Activated T-cell treated with anti-CD3 and anti-CD28 coated beads, Interleukin-2, amount 50 U/mL, for 72 hours (primary cell): ENCODE data around the gene RBM33. TPM values are rescaled to one million over a fixed set of nuclear protein-coding genes. Genes with fewer than 3 reads are reported as not detected.
A peak's percentile ranks its signal among the peaks of the same experiment; 100 is the strongest.

Experiments used
- ATAC-seq, 2 donors: fragments of 150-1000 bp; cut with Tn5 transposase; replicated peaks in 1 of 2; 2 replicates each; pipeline ENCODE4 v1.10.0; 2021; ENCODE audit warnings: moderate library complexity in 2 of 2, mild to moderate bottlenecking in 1 of 2
- DNase-seq, 2 donors: peaks; one replicate each; pipeline ENCODE4 v3.0.0; 2021 to 2022; ENCODE audit warnings: mixed read lengths in 1 of 2
- H3K27ac Mint-ChIP-seq: one replicate; pipeline ENCODE4 v1.8.0; 2022; ENCODE audit warnings: mild to moderate bottlenecking, moderate library complexity, mixed read lengths
- H3K27me3 Mint-ChIP-seq: one replicate; pipeline ENCODE4 v1.8.0; 2022; ENCODE audit warnings: low read depth, mixed read lengths
- H3K36me3 Mint-ChIP-seq, 2 donors: one replicate each; pipeline ENCODE4 v1.8.0; 2022; ENCODE audit warnings: mixed read lengths in 2 of 2, mild to moderate bottlenecking in 1 of 2; ENCODE audit not compliant: insufficient read depth in 2 of 2
- H3K4me1 Mint-ChIP-seq: one replicate; pipeline ENCODE4 v1.8.0; 2022; ENCODE audit warnings: low read depth, mixed read lengths
- H3K4me3 Mint-ChIP-seq, 2 donors: one replicate each; pipeline ENCODE4 v1.8.0; 2022; ENCODE audit warnings: mild to moderate bottlenecking in 2 of 2, mixed read lengths in 2 of 2, moderate library complexity in 2 of 2
- H3K9me3 Mint-ChIP-seq, 2 donors: one replicate each; pipeline ENCODE4 v1.8.0; 2022; ENCODE audit warnings: mixed read lengths in 2 of 2
- total RNA-seq, 2 donors: library from RNA; stranded (reverse); gene quantifications; one replicate each; pipeline ENCODE4 v1.2.3, GENCODE V29; 2022

RBM33 gene
- total RNA-seq, 2 donors from 2014 or later = 93.1 to 104 TPM

DNA sequence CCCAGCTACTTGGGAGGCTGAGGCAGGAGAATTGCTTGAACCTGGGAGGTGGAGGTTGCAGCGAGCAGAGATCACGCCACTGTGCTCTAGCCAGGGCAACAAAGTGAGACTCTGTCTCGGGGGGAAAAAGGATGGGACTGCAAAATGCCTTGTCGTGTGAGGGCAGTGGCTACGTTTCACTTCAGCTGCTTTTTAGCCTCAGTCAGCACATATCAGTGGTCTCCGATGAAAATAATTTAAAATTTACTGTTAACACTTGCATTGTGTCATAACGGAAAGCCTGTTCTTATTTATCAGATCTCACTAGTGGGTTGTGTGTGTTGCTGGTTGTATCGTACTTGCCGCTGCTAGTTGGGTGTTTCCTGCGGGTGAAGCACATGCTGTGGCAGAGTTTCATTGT lies 61.9 kb downstream of the RBM33 start:
- DNase-seq (no peak), ATAC-seq (no peak)
- peaks cover 6 to 31% of the 10 kb centered on the region in 2 donors for H3K36me3 Mint-ChIP-seq
- H3K4me1 Mint-ChIP-seq = peaks cover 15% of the 10 kb centered on the region
- no peak overlapping the region for H3K4me3 Mint-ChIP-seq
- no peak overlapping the region for H3K27ac Mint-ChIP-seq
- no peaks in the 10 kb centered on the region for H3K27me3 Mint-ChIP-seq
- H3K9me3 Mint-ChIP-seq = no peaks in the 10 kb centered on the region

GRCh38 chr7:155709453-155709852 lies 65.0 kb downstream of the RBM33 start:
- ATAC-seq (no peak), DNase-seq (no peak)
- Mint-ChIP-seq H3K4me1 (peaks cover 25% of the 10 kb centered on the region), H3K27me3 (no peaks in the 10 kb centered on the region), H3K27ac (no peak overlapping the region), H3K4me3 (no peak overlapping the region), H3K36me3 (peaks cover 12 to 32% of the 10 kb centered on the region in 2 donors), H3K9me3 (no peaks in the 10 kb centered on the region)

DNA sequence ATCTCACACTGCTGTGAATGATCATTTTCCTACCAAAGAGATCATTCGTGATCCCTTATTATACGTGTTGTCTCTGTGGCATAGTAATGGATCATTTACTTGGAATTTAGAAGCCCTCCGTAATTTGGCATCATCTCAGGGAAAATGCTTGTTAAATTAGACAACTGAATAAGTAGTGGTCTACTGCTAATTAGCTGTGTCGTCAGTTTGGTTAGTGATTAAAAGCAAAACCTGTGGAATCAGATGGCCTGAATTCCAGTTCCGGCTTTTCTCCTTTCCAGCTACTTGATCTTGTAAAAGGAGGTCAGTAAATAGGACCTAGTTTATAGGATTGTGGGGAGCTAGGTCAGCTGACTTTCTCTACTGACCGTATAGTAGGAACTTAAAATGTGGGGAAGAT lies 65.6 kb downstream of the RBM33 start:
- no peaks in the 10 kb centered on the region for H3K9me3 Mint-ChIP-seq
- H3K27ac Mint-ChIP-seq = no peak overlapping the region
- no peak overlapping the region for H3K4me3 Mint-ChIP-seq
- H3K27me3 Mint-ChIP-seq = no peaks in the 10 kb centered on the region
- no peak for DNase-seq
- peaks cover 26% of the 10 kb centered on the region for H3K4me1 Mint-ChIP-seq
- no peak for ATAC-seq
- peaks cover 12 to 34% of the 10 kb centered on the region in 2 donors for H3K36me3 Mint-ChIP-seq

DNA sequence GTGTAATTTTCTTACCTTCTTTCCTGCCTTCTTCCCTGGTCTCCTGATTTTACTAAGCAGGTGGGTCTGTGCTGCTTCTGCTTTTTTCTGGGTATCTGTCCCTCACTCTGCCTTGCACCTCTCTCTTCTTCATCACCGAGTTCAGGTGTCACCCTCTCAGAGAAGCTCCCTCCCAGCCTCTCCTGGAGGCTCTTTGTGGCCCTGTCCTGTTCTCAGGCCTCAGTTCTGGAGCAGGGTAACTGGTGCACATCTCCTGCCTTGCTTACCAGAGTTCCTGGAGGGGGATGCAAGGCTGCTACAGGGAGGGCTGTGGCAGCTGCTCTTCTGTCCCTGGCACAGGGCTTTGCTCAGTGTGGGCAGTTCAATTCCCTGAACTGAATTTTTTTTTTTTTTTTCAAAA lies 66.1 kb downstream of the RBM33 start:
- Mint-ChIP-seq H3K9me3 (no peaks in the 10 kb centered on the region), H3K27ac (no peak overlapping the region), H3K36me3 (peaks cover 12 to 29% of the 10 kb centered on the region in 2 donors), H3K27me3 (no peaks in the 10 kb centered on the region), H3K4me1 (peaks cover 26% of the 10 kb centered on the region), H3K4me3 (no peak overlapping the region)
- DNase-seq (no peak), ATAC-seq (no peak)

DNA sequence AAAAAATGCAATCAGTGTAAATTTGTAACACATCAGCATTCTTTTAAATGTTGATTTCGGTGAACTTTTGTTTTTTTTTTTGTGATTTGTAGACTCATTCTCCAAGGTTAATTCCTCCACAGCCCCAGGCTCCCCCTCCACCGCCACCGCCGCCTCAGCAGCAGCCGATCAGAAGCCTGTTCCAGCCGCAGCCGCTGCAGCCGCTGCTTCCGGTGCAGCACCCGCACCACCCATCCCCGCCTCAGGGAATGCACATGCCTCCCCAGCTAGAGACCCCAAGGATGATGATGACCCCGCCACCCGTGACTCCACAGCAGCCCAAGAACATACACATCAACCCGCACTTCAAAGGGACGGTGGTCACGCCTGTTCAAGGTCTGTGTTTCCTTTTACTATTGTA lies 66.6 kb downstream of the RBM33 start:
- Mint-ChIP-seq H3K27ac (no peak overlapping the region), H3K4me1 (peaks cover 26% of the 10 kb centered on the region), H3K36me3 (peaks cover 12 to 29% of the 10 kb centered on the region in 2 donors), H3K9me3 (no peaks in the 10 kb centered on the region), H3K4me3 (no peak overlapping the region), H3K27me3 (no peaks in the 10 kb centered on the region)
- ATAC-seq = no peak
- no peak for DNase-seq

DNA sequence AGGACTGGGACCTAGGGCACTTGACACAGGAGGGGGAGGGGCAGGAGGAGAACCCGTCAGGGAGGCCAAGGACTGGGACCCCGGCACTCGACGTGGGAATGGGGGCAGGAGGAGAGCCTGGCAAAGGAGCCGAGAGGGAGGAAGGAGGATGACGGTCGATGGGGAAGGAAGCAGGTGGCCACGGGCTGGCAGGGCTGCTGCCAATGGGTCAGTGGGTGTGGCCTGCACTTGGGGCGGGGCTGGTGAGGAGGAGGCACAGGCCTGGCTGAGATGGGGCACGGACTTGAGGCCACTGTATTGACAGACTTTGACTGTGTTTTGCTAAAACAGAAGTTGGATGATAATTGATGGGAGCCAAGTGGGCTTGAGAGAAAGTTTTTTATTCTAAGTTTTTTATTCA lies 68.9 kb downstream of the RBM33 start:
- no peaks in the 10 kb centered on the region for H3K27me3 Mint-ChIP-seq
- H3K27ac Mint-ChIP-seq = peak overlapping the region; percentile 44
- peaks cover 9 to 25% of the 10 kb centered on the region in 2 donors for H3K36me3 Mint-ChIP-seq

GRCh38 chr7:155714702-155715101 lies 70.2 kb downstream of the RBM33 start:
- ATAC-seq = no peak
- H3K27ac Mint-ChIP-seq = no peak overlapping the region
- peaks cover 33% of the 10 kb centered on the region for H3K4me1 Mint-ChIP-seq

More for the DNA sequence above, 68.9 kb downstream of the RBM33 start:
- Mint-ChIP-seq H3K9me3 (no peaks in the 10 kb centered on the region), H3K4me3 (no peak overlapping the region), H3K4me1 (peaks cover 33% of the 10 kb centered on the region)
- DNase-seq (no peak), ATAC-seq (no peak)

DNA sequence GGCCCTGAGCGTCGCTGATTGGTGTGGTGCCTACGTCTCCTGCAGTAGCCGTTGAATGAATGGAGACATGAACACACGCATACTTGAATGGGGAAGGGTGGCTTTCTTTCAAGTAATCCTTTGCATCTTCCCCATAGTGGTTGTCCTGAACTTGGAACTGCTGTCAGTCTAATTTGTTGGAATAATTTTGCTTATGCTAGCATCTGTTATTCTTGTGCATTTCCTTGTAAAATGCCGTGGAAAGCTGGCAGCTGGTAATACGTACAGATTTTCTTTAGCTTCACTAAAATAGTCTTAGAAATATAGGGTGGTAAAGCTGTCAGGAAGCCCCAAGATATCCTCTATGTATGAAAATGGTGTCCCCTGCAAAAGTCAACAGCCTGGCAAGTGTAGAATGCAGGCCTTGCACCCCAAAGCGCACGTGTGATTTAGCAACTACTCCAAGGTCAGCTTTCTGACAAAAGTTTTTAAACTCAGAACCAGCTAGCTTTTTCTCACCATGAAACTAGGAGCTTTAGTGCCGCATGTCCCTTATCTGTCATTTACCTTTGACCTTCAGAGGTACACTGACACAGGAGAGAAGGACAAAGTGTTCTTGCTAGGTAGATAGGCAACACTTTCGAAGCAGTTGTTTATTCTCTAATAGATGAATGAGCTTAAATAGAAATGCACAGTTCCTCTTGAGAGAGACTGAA lies 70.8 kb downstream of the RBM33 start:
- peaks cover 33% of the 10 kb centered on the region for H3K4me1 Mint-ChIP-seq
- peaks cover 9 to 28% of the 10 kb centered on the region in 2 donors for H3K36me3 Mint-ChIP-seq
- no peaks in the 10 kb centered on the region for H3K27me3 Mint-ChIP-seq
- no peak overlapping the region for H3K4me3 Mint-ChIP-seq
- no peak overlapping the region for H3K27ac Mint-ChIP-seq
- DNase-seq (no peak), ATAC-seq (no peak)
- H3K9me3 Mint-ChIP-seq = no peaks in the 10 kb centered on the region

More at GRCh38 chr7:155714702-155715101, 70.2 kb downstream of the RBM33 start:
- H3K4me3 Mint-ChIP-seq = no peak overlapping the region
- no peaks in the 10 kb centered on the region for H3K9me3 Mint-ChIP-seq
- peaks cover 9 to 28% of the 10 kb centered on the region in 2 donors for H3K36me3 Mint-ChIP-seq
- no peak for DNase-seq
- H3K27me3 Mint-ChIP-seq = no peaks in the 10 kb centered on the region

- H3K4me1 Mint-ChIP-seq = peaks cover 39% of the 10 kb centered on the region
- ATAC-seq (no peak), DNase-seq (no peak)
- no peaks in the 10 kb centered on the region for H3K27me3 Mint-ChIP-seq
- H3K36me3 Mint-ChIP-seq = peaks cover 7 to 21% of the 10 kb centered on the region in 2 donors
- no peak overlapping the region for H3K4me3 Mint-ChIP-seq
- H3K27ac Mint-ChIP-seq = peak overlapping the region; percentile 36
- no peaks in the 10 kb centered on the region for H3K9me3 Mint-ChIP-seq
These were observed 72.7 kb downstream of the RBM33 start for GRCh38 chr7:155717010-155717744.

DNA sequence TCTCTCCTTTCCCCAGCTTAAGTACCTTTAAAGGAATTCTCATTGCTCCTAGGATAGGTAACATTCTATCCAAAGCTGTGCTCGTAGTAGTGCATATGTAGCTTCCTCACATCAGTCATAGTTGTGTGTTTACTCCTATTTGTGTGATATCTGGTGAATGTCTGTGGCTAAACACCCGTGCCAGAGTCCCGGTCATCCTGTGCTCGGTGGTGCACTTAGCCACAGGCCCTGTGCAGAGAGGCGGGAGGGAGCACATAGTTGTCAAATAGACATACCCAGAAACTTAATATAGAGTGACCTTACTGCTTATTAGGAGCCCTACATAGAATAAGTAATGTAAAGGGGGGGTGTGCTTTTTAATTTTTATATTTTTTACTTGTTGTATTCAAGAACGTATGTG lies 76.6 kb downstream of the RBM33 start:
- no peak overlapping the region for H3K4me3 Mint-ChIP-seq
- ATAC-seq (no peak), DNase-seq (no peak)
- H3K27ac Mint-ChIP-seq = no peak overlapping the region
- no peaks in the 10 kb centered on the region for H3K9me3 Mint-ChIP-seq
- peaks cover 22% of the 10 kb centered on the region for H3K4me1 Mint-ChIP-seq
- no peaks in the 10 kb centered on the region for H3K27me3 Mint-ChIP-seq
- H3K36me3 Mint-ChIP-seq = peaks cover 2 to 3% of the 10 kb centered on the region in 2 donors

- Mint-ChIP-seq H3K4me1 (peaks cover 16% of the 10 kb centered on the region), H3K27me3 (no peaks in the 10 kb centered on the region), H3K36me3 (peaks cover 2 to 3% of the 10 kb centered on the region in 2 donors), H3K4me3 (no peak overlapping the region), H3K27ac (peak overlapping the region; percentile 33), H3K9me3 (no peaks in the 10 kb centered on the region)
- DNase-seq (no peak), ATAC-seq (no peak)
These were observed 77.7 kb downstream of the RBM33 start for GRCh38 chr7:155722118-155722517.

DNA sequence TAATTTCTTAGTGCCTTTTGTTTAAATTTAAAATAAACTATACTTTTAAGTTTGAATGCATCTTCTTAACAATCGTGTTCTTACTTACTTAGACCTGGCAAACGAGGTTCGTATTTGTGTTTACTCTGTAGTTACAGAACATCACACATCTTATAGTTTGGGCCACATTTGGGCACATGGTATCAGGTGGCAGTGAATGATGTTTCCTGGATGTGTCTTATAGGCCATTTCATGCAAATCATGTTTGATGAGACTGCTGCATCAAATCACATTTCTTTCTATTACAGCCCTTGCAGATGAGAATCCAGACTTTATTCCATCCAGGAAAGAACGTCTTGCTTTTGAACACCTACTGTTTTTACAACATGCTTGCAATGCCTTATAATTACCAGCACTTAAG lies 78.5 kb downstream of the RBM33 start:
- Mint-ChIP-seq H3K9me3 (no peaks in the 10 kb centered on the region), H3K4me1 (peaks cover 16% of the 10 kb centered on the region), H3K27ac (no peak overlapping the region), H3K36me3 (peaks cover 2 to 3% of the 10 kb centered on the region in 2 donors), H3K27me3 (no peaks in the 10 kb centered on the region), H3K4me3 (no peak overlapping the region)
- ATAC-seq (no peak), DNase-seq (no peak)

DNA sequence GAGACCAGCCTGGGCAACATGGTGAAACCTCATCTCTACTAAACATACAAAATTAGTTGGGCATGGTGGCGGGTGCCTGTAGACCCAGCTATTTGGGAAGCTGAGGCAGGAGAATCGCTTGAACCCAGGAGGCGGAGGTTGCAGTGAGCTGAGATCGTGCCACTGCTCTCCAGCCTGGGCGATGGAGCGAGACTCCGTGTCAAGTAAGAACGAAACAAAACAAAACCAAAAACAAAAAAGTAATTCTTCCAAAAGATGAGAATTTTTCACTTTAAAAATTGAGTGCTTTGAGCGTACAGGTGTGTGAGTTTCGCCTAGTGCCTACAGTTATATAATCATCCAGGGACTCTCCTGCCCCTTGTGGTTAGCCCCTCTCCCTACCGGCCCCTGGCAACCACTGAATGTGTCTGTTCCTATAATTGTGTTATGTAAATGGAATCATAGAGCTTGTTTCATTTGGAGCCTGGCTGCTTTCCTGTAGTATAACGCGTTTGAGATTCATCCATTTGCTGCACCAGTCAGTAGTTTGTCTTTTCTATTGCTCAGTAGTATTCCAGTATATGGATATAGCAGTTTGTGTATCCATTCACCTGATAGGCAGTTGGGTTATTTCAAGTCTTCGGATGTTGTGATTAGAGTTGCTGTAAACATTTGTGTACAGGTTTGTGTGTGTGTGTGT lies 80.0 kb downstream of the RBM33 start:
- Mint-ChIP-seq H3K4me3 (no peak overlapping the region), H3K36me3 (peaks cover 2% of the 10 kb centered on the region in 2 donors), H3K27me3 (no peaks in the 10 kb centered on the region), H3K27ac (peak overlapping the region; percentile 52), H3K9me3 (no peaks in the 10 kb centered on the region), H3K4me1 (peaks cover 26% of the 10 kb centered on the region)
- ATAC-seq (no peak), DNase-seq (no peak)
